ENCODE measurements around the gene COL1A1.
A peak's percentile ranks its signal among the peaks of the same experiment; 100 is the strongest.

The COL1A1 gene

GRCh38 chr17:50144355-50144754 lies 57.1 kb downstream of the COL1A1 start:
- H3K36me3 ChIP-seq (ENCODE audit: control insufficient read depth in 5 of 5, insufficient read depth in 5 of 5, low read length in 5 of 5), result peaks cover 0 to 63% (median 55%) of the 10 kb centered on the region in 5 donors
- peaks cover 13 to 87% (median 68%) of the 10 kb centered on the region in 5 donors for H3K4me1 ChIP-seq (ENCODE audit: control insufficient read depth in 5 of 5, insufficient read depth in 5 of 5, low read length in 5 of 5)
- no peaks in the 10 kb centered on the region for H3K9me3 ChIP-seq (ENCODE audit: control insufficient read depth in 5 of 5, low read length in 5 of 5)
- H3K9ac ChIP-seq (ENCODE audit: low read length in 5 of 5), result peak overlapping the region in 1 of 5 donors; percentile 23
- no peak overlapping the region for H3K4me3 ChIP-seq (ENCODE audit: low read depth in 1 of 5, low read length in 5 of 5)
- peak overlapping the region; percentile 17 for H3K27ac ChIP-seq (ENCODE audit: low read depth, low read length)
- no peaks in the 10 kb centered on the region for H3K27me3 ChIP-seq (ENCODE audit: control insufficient read depth in 5 of 5, insufficient read depth in 4 of 5, low read length in 5 of 5)

GRCh38 chr17:50143461-50144176 lies 57.8 kb downstream of the COL1A1 start:
- Histone ChIP-seq H3K27me3 (ENCODE audit: control insufficient read depth in 5 of 5, insufficient read depth in 4 of 5, low read length in 5 of 5) (no peaks in the 10 kb centered on the region), H3K27ac (ENCODE audit: low read depth, low read length) (no peak overlapping the region), H3K9ac (ENCODE audit: low read length in 5 of 5) (no peak overlapping the region), H3K9me3 (ENCODE audit: control insufficient read depth in 5 of 5, low read length in 5 of 5) (no peaks in the 10 kb centered on the region), H3K4me1 (ENCODE audit: control insufficient read depth in 5 of 5, insufficient read depth in 5 of 5, low read length in 5 of 5) (peaks cover 13 to 82% (median 62%) of the 10 kb centered on the region in 5 donors), H3K4me3 (ENCODE audit: low read depth in 1 of 5, low read length in 5 of 5) (no peak overlapping the region), H3K36me3 (ENCODE audit: control insufficient read depth in 5 of 5, insufficient read depth in 5 of 5, low read length in 5 of 5) (peaks cover 0 to 70% (median 62%) of the 10 kb centered on the region in 5 donors)

- H3K27me3 ChIP-seq (ENCODE audit: control insufficient read depth in 5 of 5, insufficient read depth in 4 of 5, low read length in 5 of 5), result no peaks in the 10 kb centered on the region
- H3K9ac ChIP-seq (ENCODE audit: low read length in 5 of 5), result no peak overlapping the region
- peaks cover 0 to 89% (median 81%) of the 10 kb centered on the region in 5 donors for H3K36me3 ChIP-seq (ENCODE audit: control insufficient read depth in 5 of 5, insufficient read depth in 5 of 5, low read length in 5 of 5)
- H3K27ac ChIP-seq (ENCODE audit: low read depth, low read length), result peak overlapping the region; percentile 23
- peak overlapping the region in 1 of 5 donors; percentile 5 for H3K4me3 ChIP-seq (ENCODE audit: low read depth in 1 of 5, low read length in 5 of 5)
- H3K9me3 ChIP-seq (ENCODE audit: control insufficient read depth in 5 of 5, low read length in 5 of 5), result no peaks in the 10 kb centered on the region
- peaks cover 6 to 63% (median 43%) of the 10 kb centered on the region in 5 donors for H3K4me1 ChIP-seq (ENCODE audit: control insufficient read depth in 5 of 5, insufficient read depth in 5 of 5, low read length in 5 of 5)
Observed at GRCh38 chr17:50141745-50142110, 59.7 kb downstream of the COL1A1 start.

- Histone ChIP-seq H3K36me3 (ENCODE audit: control insufficient read depth in 5 of 5, insufficient read depth in 5 of 5, low read length in 5 of 5) (peaks cover 0 to 94% (median 87%) of the 10 kb centered on the region in 5 donors), H3K4me1 (ENCODE audit: control insufficient read depth in 5 of 5, insufficient read depth in 5 of 5, low read length in 5 of 5) (peaks cover 2 to 57% (median 37%) of the 10 kb centered on the region in 5 donors), H3K4me3 (ENCODE audit: low read depth in 1 of 5, low read length in 5 of 5) (peak overlapping the region in 1 of 5 donors; percentile 5), H3K27ac (ENCODE audit: low read depth, low read length) (peak overlapping the region; percentile 23), H3K9me3 (ENCODE audit: control insufficient read depth in 5 of 5, low read length in 5 of 5) (no peaks in the 10 kb centered on the region), H3K27me3 (ENCODE audit: control insufficient read depth in 5 of 5, insufficient read depth in 4 of 5, low read length in 5 of 5) (no peaks in the 10 kb centered on the region), H3K9ac (ENCODE audit: low read length in 5 of 5) (peak overlapping the region in 1 of 5 donors; percentile 18)
Observed at GRCh38 chr17:50141026-50141744, 60.2 kb downstream of the COL1A1 start.

GRCh38 chr17:50139950-50140885 lies 61.2 kb downstream of the COL1A1 start:
- Histone ChIP-seq H3K4me1 (ENCODE audit: control insufficient read depth in 5 of 5, insufficient read depth in 5 of 5, low read length in 5 of 5) (peaks cover 2 to 48% (median 28%) of the 10 kb centered on the region in 5 donors), H3K27me3 (ENCODE audit: control insufficient read depth in 5 of 5, insufficient read depth in 4 of 5, low read length in 5 of 5) (no peaks in the 10 kb centered on the region), H3K9me3 (ENCODE audit: control insufficient read depth in 5 of 5, low read length in 5 of 5) (no peaks in the 10 kb centered on the region), H3K4me3 (ENCODE audit: low read depth in 1 of 5, low read length in 5 of 5) (peak overlapping the region in 2 of 5 donors; percentile 5 to 20), H3K9ac (ENCODE audit: low read length in 5 of 5) (peak overlapping the region in 1 of 5 donors; percentile 18), H3K36me3 (ENCODE audit: control insufficient read depth in 5 of 5, insufficient read depth in 5 of 5, low read length in 5 of 5) (peaks cover 0 to 99% (median 96%) of the 10 kb centered on the region in 5 donors), H3K27ac (ENCODE audit: low read depth, low read length) (no peak overlapping the region)

- peak overlapping the region in 1 of 5 donors; percentile 33 for H3K9ac ChIP-seq (ENCODE audit: low read length in 5 of 5)
Observed at GRCh38 chr17:50139185-50139783, 62.1 kb downstream of the COL1A1 start.

GRCh38 chr17:50137042-50137441 lies 64.4 kb downstream of the COL1A1 start:
- Histone ChIP-seq H3K9ac (ENCODE audit: low read length in 5 of 5) (no peak overlapping the region), H3K4me1 (ENCODE audit: control insufficient read depth in 5 of 5, insufficient read depth in 5 of 5, low read length in 5 of 5) (peaks cover 4 to 31% (median 25%) of the 10 kb centered on the region in 5 donors), H3K27ac (ENCODE audit: low read depth, low read length) (no peak overlapping the region), H3K36me3 (ENCODE audit: control insufficient read depth in 5 of 5, insufficient read depth in 5 of 5, low read length in 5 of 5) (peaks cover 0 to 77% (median 71%) of the 10 kb centered on the region in 5 donors), H3K4me3 (ENCODE audit: low read depth in 1 of 5, low read length in 5 of 5) (no peak overlapping the region), H3K9me3 (ENCODE audit: control insufficient read depth in 5 of 5, low read length in 5 of 5) (no peaks in the 10 kb centered on the region), H3K27me3 (ENCODE audit: control insufficient read depth in 5 of 5, insufficient read depth in 4 of 5, low read length in 5 of 5) (no peaks in the 10 kb centered on the region)

More at GRCh38 chr17:50139185-50139783, 62.1 kb downstream of the COL1A1 start:
- H3K27ac ChIP-seq (ENCODE audit: low read depth, low read length), result no peak overlapping the region
- H3K4me3 ChIP-seq (ENCODE audit: low read depth in 1 of 5, low read length in 5 of 5), result no peak overlapping the region
- peaks cover 0 to 98% (median 93%) of the 10 kb centered on the region in 5 donors for H3K36me3 ChIP-seq (ENCODE audit: control insufficient read depth in 5 of 5, insufficient read depth in 5 of 5, low read length in 5 of 5)
- no peaks in the 10 kb centered on the region for H3K27me3 ChIP-seq (ENCODE audit: control insufficient read depth in 5 of 5, insufficient read depth in 4 of 5, low read length in 5 of 5)
- peaks cover 2 to 38% (median 23%) of the 10 kb centered on the region in 5 donors for H3K4me1 ChIP-seq (ENCODE audit: control insufficient read depth in 5 of 5, insufficient read depth in 5 of 5, low read length in 5 of 5)
- H3K9me3 ChIP-seq (ENCODE audit: control insufficient read depth in 5 of 5, low read length in 5 of 5), result no peaks in the 10 kb centered on the region

GRCh38 chr17:50136096-50136687 lies 65.2 kb downstream of the COL1A1 start:
- Histone ChIP-seq H3K4me1 (ENCODE audit: control insufficient read depth in 5 of 5, insufficient read depth in 5 of 5, low read length in 5 of 5) (peaks cover 2 to 23% (median 18%) of the 10 kb centered on the region in 5 donors), H3K4me3 (ENCODE audit: low read depth in 1 of 5, low read length in 5 of 5) (no peak overlapping the region), H3K9me3 (ENCODE audit: control insufficient read depth in 5 of 5, low read length in 5 of 5) (no peaks in the 10 kb centered on the region), H3K36me3 (ENCODE audit: control insufficient read depth in 5 of 5, insufficient read depth in 5 of 5, low read length in 5 of 5) (peaks cover 0 to 69% (median 64%) of the 10 kb centered on the region in 5 donors), H3K27me3 (ENCODE audit: control insufficient read depth in 5 of 5, insufficient read depth in 4 of 5, low read length in 5 of 5) (no peaks in the 10 kb centered on the region), H3K9ac (ENCODE audit: low read length in 5 of 5) (no peak overlapping the region), H3K27ac (ENCODE audit: low read depth, low read length) (no peak overlapping the region)

Data from subcutaneous abdominal adipose tissue (tissue), 5 donors.